Activated CD8-positive, alpha-beta T cell treated with anti-CD3 and anti-CD28 coated beads for 36 hours (primary cell): ENCODE data around the gene CFHR5. TPM values are rescaled to one million over a fixed set of nuclear protein-coding genes. Genes with fewer than 3 reads are reported as not detected.
"Not testable (repeated sequence)": the region's sequence is repeated elsewhere in the genome, so short reads cannot be mapped to it uniquely, and the experiment has no call there.

Source experiments
- ATAC-seq: fragments of 200-7000 bp; cut with Tn5 transposase; one replicate; pipeline ENCODE4 v1.10.0; 2021; ENCODE audit warnings: mild to moderate bottlenecking, moderate library complexity
- CTCF ChIA-PET: fragments of 350-600 bp; sonication (Branson Sonifier 250); formaldehyde crosslinking; loops from one replicate; lab custom pipeline; 2021; ENCODE audit warnings: antibody characterized with exemption; lab: Charles Lee
- POLR2A ChIA-PET: fragments of 350-600 bp; sonication (Branson Sonifier 250); formaldehyde crosslinking; loops from one replicate; lab custom pipeline; 2021; ENCODE audit warnings: antibody characterized with exemption; lab: Charles Lee
- DNase-seq: peaks from one replicate; pipeline ENCODE4 v3.0.0-alpha.2; 2020
- H3K27ac Mint-ChIP-seq: one replicate; pipeline ENCODE4 v1.8.0; 2021; ENCODE audit warnings: mild to moderate bottlenecking, mixed read lengths
- H3K27me3 Mint-ChIP-seq: one replicate; pipeline ENCODE4 v1.8.0; 2021; ENCODE audit warnings: mixed read lengths
- H3K36me3 Mint-ChIP-seq: one replicate; pipeline ENCODE4 v1.8.0; 2021; ENCODE audit warnings: low read depth, mixed read lengths
- H3K4me1 Mint-ChIP-seq: one replicate; pipeline ENCODE4 v1.8.0; 2021; ENCODE audit warnings: low read depth, mixed read lengths
- H3K4me3 Mint-ChIP-seq: one replicate; pipeline ENCODE4 v1.8.0; 2021; ENCODE audit warnings: mild to moderate bottlenecking, moderate library complexity, mixed read lengths
- H3K9me3 Mint-ChIP-seq: one replicate; pipeline ENCODE4 v1.8.0; 2021; ENCODE audit warnings: mixed read lengths
- CTCF ChIP-seq: fragments of 200-600 bp; IDR thresholded peaks from one replicate; pipeline ENCODE4 v1.8.0; 2022; ENCODE audit warnings: antibody characterized with exemption, mild to moderate bottlenecking
- intact Hi-C: fragments of 100-400 bp; cut with micrococcal nuclease; formaldehyde crosslinking; loops from one replicate; pipeline ENCODE4 v1.10.0; 2022
- total RNA-seq, 2 experiments: library from RNA; stranded (reverse); gene quantifications; one replicate each; pipeline ENCODE4 v1.2.3, GENCODE V29; 2021

The CFHR5 gene
- total RNA-seq, result not detected

GRCh38 chr1:196977278-196977677 lies at the start of gene CFHR5:
Gene CFHR5 (plus strand): TSS chr1:196977556. CDS start chr1:196977665, 109 bp downstream.
- ChIA-PET POLR2A (no interaction called here), CTCF (no interaction called here)
- no peak for ATAC-seq

GRCh38 chr1:196932853-196933252 lies 44.5 kb upstream of the CFHR5 start:
- POLR2A ChIA-PET, ATAC-seq: not testable (repeated sequence)

More at GRCh38 chr1:196977278-196977677, at the start of gene CFHR5:
- no peaks in the 10 kb centered on the region for H3K4me1 Mint-ChIP-seq
- no peak for TF ChIP-seq CTCF
- no peak within 1 kb of the TSS for H3K4me3 Mint-ChIP-seq
- no peak for DNase-seq
- no peaks in the 10 kb centered on the region for H3K27me3 Mint-ChIP-seq
- no peaks in the 10 kb centered on the region for H3K9me3 Mint-ChIP-seq
- intact Hi-C loops, result no loop called here
- no peaks in the 10 kb centered on the region for H3K36me3 Mint-ChIP-seq
- H3K27ac Mint-ChIP-seq, result no peak within 1 kb of the TSS

GRCh38 chr1:196933531-196934189 lies 43.7 kb upstream of the CFHR5 start:
- TF ChIP-seq CTCF, result no peak
- no peak for DNase-seq
- Mint-ChIP-seq H3K27me3 (no peaks in the 10 kb centered on the region), H3K4me3 (no peak overlapping the region), H3K36me3 (no peaks in the 10 kb centered on the region), H3K27ac (no peak overlapping the region), H3K9me3 (peaks cover 3% of the 10 kb centered on the region), H3K4me1 (no peaks in the 10 kb centered on the region)
- intact Hi-C loops, result no loop called here
- ChIA-PET POLR2A (no interaction called here), CTCF (no interaction called here)
- ATAC-seq, result no peak

More at GRCh38 chr1:196932853-196933252, 44.5 kb upstream of the CFHR5 start:
- H3K4me3 Mint-ChIP-seq, H3K27ac Mint-ChIP-seq, DNase-seq, H3K4me1 Mint-ChIP-seq, CTCF ChIA-PET, intact Hi-C loops, H3K27me3 Mint-ChIP-seq, H3K36me3 Mint-ChIP-seq, H3K9me3 Mint-ChIP-seq: not testable (repeated sequence)

- H3K36me3 Mint-ChIP-seq, H3K9me3 Mint-ChIP-seq, CTCF ChIA-PET, H3K27me3 Mint-ChIP-seq, ATAC-seq, DNase-seq, H3K4me3 Mint-ChIP-seq, intact Hi-C loops, H3K27ac Mint-ChIP-seq, H3K4me1 Mint-ChIP-seq, POLR2A ChIA-PET: not testable (repeated sequence)
These were observed 35.9 kb upstream of the CFHR5 start for GRCh38 chr1:196941474-196941873.

GRCh38 chr1:196943568-196943967 lies 33.8 kb upstream of the CFHR5 start, which contains the start of gene CFHR2:
Gene CFHR2 (plus strand): TSS chr1:196943738. CDS start chr1:196943881, 143 bp downstream.
- DNase-seq, H3K9me3 Mint-ChIP-seq, POLR2A ChIA-PET, H3K27me3 Mint-ChIP-seq, H3K36me3 Mint-ChIP-seq, CTCF ChIA-PET, H3K4me3 Mint-ChIP-seq, intact Hi-C loops, ATAC-seq, H3K4me1 Mint-ChIP-seq, H3K27ac Mint-ChIP-seq: not testable (repeated sequence)

- no peaks in the 10 kb centered on the region for H3K36me3 Mint-ChIP-seq
- no peak for ATAC-seq
- intact Hi-C loops, result no loop called here
- DNase-seq, result no peak
- H3K9me3 Mint-ChIP-seq, result peaks cover 2% of the 10 kb centered on the region
- no peak overlapping the region for H3K27ac Mint-ChIP-seq
- ChIA-PET POLR2A (no interaction called here), CTCF (no interaction called here)
- H3K27me3 Mint-ChIP-seq, result no peaks in the 10 kb centered on the region
- H3K4me3 Mint-ChIP-seq, result no peak overlapping the region
- H3K4me1 Mint-ChIP-seq, result no peaks in the 10 kb centered on the region
- TF ChIP-seq CTCF, result no peak
These were observed 25.5 kb upstream of the CFHR5 start for GRCh38 chr1:196951711-196952394.
